NCI-H146 treated with DMSO at 0.1 percent for 48 hours (cell line): ENCODE measurements around the gene CACNA1I.

Experiments used
- DNase-seq: peaks from one replicate; lab custom pipeline; 2025; ENCODE audit not compliant: unreplicated experiment; lab: John Stamatoyannopoulos, UW

Gene CACNA1I

DNA sequence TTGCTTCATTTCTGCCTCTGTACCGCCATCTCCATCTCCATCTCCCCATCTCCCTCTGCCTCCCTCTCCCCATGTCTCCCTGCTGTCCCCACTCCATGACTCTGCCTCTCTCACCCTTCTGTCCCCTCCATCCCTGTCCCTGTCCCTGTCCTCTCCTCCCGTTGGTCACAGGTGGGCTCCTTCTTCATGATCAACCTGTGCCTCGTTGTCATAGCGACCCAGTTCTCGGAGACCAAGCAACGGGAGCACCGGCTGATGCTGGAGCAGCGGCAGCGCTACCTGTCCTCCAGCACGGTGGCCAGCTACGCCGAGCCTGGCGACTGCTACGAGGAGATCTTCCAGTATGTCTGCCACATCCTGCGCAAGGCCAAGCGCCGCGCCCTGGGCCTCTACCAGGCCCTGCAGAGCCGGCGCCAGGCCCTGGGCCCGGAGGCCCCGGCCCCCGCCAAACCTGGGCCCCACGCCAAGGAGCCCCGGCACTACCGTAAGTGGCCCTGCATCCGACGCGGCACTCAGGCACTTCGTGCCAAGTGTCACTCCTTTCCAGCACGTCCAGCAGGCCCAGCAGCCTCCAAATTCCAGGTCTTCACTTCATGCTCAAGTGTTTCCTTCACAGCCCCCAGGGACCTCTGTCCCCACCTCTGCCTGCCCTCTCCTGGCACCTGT, 76.0 kb downstream of the CACNA1I start:
- DNase-seq = no peak

- DNase-seq = no peak
Observed at GRCh38 chr22:39647836-39648629, 77.5 kb downstream of the CACNA1I start.

- DNase-seq = no peak
Observed at GRCh38 chr22:39648630-39648950, 78.0 kb downstream of the CACNA1I start.

GRCh38 chr22:39649500-39650089, 79.0 kb downstream of the CACNA1I start:
- no peak for DNase-seq

- DNase-seq = no peak
Observed at GRCh38 chr22:39651053-39651996, 80.8 kb downstream of the CACNA1I start.

DNA sequence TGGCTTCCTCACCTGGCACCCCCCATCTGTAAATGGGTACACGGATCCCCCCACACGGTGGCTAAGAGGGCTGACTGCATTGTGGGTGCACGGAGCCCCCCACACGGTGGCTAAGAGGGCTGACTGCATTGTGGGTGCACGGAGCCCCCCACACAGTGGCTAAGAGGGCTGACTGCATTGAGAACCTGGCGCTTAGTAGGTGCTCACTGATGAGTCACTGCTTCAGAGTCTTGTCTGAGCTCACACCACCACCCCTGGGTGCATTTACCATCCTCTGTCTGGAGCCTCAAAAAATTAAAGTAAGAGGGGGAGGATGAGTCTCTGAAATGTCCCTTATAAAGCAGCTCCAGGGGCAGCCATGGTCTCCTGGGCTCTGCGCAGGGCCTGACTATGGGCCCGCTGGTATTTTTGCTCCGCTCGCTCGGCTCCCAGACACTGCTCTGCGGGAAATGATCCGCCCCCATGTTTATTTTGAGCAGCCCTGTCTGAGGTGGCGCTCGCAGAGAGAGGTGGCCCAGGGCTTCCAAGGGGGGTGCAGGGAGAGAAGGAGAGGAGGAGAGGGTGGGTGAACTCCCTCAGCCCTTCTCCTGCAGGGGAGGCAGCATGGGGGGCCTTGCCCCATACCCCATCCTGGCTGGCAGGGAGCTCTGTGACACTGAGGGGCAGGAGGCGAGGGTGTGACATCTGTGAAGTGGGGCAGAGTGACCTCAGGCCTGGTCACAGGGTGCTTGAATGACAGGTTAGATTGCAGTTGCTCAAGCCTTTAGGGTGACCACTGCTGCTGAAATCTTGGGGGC, 82.6 kb downstream of the CACNA1I start:
- DNase-seq = no peak

DNA sequence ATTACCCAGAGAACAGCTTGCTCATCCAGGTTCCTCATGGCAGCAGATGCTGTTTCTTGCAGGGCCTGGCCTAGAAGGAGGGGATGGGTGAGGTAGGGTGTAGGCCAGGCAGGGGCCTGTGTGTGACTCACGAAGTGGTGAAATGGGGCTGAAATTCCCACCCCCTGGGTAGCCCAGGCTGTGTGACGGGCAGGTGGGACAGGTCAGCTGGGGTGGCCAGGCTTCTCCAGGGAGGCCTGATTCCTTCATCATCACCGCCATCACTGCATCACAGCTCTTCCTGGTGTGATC, 83.2 kb downstream of the CACNA1I start:
- no peak for DNase-seq

DNA sequence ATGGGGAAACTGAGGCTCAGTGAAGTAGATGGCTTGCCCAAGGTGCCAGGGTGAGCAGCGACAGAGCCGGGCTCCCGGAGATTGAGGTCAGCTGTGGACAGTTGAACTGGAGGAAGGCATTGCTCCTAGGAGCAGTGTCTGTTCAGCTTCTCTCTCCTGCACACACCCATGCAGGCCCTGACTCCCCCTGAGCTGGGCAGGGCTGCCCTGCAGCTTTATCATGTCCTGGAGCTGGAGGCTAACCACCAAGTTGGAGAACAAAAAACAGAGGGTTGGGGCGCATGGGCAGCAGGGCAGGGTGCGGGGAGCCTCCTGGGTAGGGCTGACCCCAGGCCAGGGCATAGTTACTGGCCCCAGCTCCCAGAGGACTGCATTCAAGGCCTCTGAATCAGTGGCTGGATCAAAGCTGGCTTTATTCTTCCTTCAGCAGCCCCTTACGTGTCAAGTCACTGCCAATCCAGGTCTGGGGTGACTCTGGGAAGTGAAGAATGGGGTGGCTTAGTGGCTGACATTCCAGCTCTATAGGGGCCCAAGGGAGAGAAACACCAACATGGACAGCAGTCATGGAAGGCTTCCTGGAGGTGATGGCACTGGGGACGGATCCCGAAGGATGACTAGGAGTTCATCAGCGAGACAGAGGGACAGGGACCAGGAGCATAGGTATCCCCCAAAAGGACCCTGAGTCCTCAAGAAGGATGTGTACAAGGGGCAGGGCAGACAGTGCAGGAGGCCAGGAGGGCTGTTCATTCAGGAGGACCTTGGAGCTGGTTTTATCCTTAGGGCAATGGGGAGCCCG, 83.8 kb downstream of the CACNA1I start:
- no peak for DNase-seq

GRCh38 chr22:39655004-39655579, 84.5 kb downstream of the CACNA1I start:
- no peak for DNase-seq

DNA sequence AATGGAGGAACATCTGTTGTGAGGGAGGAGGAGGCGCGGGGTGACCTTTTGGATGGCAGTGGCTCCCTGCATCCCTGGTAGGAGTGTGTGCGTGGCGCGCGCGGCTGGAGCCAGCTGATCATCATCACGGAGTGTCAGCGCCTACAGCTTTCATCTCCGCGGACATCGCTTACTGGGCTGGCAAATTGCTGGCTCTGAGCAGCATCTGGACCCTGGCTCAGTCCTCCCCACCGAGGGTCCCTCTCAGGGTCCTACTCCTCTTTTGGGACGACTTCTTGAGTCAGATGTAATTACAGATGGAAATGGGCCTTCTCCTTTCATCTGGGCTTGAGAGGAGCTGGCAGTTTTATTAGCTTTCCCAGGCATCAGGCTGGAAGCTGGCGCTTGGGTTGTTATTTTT, 85.3 kb downstream of the CACNA1I start:
- no peak for DNase-seq

GRCh38 chr22:39656495-39657490, 86.2 kb downstream of the CACNA1I start:
- DNase-seq = no peak

- no peak for DNase-seq
Observed at GRCh38 chr22:39658367-39658766, 87.8 kb downstream of the CACNA1I start.

GRCh38 chr22:39658806-39659463, 88.4 kb downstream of the CACNA1I start:
- no peak for DNase-seq

- DNase-seq = no peak
Observed at GRCh38 chr22:39661501-39661841, 90.9 kb downstream of the CACNA1I start.

DNA sequence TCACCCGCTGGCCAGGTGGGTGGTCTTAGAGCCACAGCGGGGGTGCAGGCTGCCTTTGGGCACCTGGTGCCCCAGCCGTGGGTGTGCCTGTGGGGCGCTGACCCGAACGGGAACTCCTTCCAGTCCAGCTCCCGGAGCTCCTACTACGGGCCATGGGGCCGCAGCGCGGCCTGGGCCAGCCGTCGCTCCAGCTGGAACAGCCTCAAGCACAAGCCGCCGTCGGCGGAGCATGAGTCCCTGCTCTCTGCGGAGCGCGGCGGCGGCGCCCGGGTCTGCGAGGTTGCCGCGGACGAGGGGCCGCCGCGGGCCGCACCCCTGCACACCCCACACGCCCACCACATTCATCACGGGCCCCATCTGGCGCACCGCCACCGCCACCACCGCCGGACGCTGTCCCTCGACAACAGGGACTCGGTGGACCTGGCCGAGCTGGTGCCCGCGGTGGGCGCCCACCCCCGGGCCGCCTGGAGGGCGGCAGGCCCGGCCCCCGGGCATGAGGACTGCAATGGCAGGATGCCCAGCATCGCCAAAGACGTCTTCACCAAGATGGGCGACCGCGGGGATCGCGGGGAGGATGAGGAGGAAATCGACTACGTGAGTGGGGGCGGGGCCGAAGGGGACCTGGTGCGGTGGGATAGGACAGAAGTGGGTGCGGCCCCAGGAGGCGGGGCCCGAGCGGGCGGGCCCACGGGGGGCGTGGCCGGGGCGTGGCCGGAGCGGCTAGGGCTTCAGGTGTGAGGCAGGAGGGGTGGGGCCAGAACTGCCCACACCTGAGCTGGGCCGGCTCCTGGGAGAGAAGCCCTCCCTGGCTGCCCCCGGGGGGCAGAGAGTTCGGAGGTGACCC, 91.5 kb downstream of the CACNA1I start:
- peak; percentile 16 for DNase-seq

DNA sequence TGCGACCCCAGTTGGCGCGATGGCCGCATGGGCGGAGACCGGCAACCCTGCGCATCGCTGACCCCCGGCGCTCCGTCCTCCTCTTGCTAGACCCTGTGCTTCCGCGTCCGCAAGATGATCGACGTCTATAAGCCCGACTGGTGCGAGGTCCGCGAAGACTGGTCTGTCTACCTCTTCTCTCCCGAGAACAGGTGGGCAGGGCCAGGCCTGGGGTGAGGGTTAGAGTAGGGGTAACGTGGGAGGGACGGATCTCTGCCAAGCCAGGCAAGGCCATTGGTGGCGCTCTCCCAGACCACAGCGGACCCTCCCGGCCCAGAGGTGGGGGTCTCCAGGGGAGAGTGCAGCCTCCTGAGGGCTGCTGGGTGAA, 92.1 kb downstream of the CACNA1I start:
- no peak for DNase-seq

- no peak for DNase-seq
Observed at GRCh38 chr22:39663751-39664150, 93.2 kb downstream of the CACNA1I start.
